HG03378 (cell line): Measurements from ENCODE around the gene TRIM33.
"Not testable (repeated sequence)": the region's sequence is repeated elsewhere in the genome, so short reads cannot be mapped to it uniquely, and the experiment has no call there.

Source experiments
- ATAC-seq: cut with Tn5 transposase; IDR thresholded peaks from one replicate; pipeline ENCODE4 v1.9.1; 2021; ENCODE audit warnings: mild to moderate bottlenecking, moderate library complexity; ENCODE audit not compliant: unreplicated experiment

The TRIM33 gene

DNA sequence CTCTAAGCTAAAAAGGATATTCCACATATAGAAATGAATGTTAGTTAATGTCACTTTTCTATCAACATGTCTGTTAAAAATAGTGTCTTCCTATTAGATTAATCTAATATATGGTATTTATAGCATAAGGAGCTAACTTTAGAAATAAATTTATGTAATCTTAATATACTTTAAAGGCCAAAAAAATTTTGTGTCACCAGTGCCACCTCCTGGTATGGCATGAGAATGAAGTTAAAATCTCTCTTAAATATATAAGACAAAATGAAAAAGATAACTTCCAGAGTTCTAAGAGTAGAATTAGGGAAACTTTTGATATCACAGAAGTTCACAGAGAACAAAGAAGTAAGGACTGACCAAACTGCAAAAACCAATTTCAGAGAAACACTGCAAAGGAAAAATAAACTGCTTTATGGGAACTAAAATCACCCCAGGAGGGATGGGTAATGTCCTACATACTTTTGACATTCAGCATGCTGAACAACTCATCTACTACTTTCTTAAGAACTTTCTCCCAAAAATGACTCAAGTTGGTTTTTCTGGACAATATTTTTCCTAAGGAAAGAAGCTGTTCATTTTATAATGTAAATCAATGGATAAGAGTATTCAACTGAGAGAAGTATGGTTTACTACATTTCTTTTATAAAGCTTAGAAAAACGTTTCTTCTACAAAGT is 82.8 kb downstream of the TRIM33 start:
- no peak for ATAC-seq

DNA sequence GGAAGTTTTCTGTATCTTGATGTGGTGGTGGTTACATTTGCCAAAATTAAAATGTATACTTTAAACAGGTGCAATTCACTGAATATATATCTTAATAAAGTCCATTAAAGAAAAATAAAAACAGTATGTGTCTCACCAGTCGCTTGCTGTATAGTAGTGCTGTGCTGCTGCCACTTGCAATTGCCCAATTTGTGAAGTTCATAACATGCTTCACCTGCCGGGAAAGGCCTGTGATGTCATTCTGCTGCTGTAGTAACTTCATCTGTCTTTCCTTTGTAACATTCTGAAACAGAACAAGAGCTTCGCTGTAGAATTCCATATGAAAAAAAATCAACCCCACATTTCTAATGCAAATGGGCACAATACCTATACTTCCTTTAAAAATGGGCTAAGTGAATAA is 83.4 kb downstream of the TRIM33 start:
- no peak for ATAC-seq

DNA sequence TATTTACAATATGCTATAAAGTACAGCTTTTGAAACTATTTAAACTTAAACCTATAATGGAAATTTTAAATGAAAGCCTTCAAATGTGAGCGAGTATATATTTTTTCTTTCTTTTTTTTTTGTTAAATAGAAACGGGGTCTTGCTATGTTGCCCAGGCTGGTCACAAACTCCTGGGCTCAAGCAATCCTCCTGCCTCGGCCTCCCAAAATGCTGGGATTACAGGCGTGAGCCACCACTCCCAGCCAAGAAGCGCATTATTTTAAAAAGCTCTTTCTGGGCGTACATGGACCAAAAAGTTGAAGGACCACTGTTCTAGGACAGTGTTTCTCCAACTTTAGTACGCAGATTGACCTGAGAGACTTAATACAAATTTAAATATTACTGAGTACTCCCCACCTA is 87.5 kb downstream of the TRIM33 start:
- no peak for ATAC-seq

DNA sequence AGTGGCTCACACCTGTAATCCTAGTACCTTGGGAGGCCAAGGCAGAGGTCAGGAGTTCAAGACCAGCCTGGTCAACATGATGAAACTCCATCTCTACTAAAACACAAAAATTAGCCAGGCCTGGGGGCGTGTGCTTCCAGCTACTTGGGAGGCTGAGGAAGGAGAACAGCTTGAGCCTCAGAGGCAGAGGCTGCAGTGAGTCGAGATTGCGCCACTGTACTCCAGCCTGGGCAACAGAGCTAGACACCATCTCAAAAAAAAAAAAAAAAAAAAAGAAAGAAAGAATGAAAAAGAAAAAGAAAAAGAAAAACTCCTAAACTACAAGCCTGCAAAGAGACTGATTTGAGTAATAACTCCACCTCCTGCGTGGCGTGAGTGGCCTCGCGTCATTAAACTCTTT is 92.1 kb downstream of the TRIM33 start:
- not testable (repeated sequence) for ATAC-seq

DNA sequence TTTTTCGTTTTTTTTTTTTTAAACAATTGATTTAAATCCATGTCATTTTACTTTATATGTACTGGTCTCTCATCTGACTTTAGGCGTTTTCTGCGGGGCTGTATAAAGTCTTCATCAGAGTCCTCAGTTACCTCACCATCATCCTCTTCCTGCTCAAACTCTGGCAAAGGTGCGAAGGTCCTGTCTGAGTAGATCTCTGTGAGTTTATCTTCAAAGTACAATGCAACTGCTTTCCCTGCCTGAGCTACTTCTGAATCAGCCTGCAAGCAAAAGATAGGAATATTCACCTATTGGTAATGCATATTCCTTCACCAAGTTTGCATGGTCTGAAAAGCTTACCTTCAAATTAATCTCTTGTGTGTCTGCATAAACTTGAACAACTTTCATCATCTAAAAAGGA is 113.4 kb downstream of the TRIM33 start:
- ATAC-seq, result no peak

DNA sequence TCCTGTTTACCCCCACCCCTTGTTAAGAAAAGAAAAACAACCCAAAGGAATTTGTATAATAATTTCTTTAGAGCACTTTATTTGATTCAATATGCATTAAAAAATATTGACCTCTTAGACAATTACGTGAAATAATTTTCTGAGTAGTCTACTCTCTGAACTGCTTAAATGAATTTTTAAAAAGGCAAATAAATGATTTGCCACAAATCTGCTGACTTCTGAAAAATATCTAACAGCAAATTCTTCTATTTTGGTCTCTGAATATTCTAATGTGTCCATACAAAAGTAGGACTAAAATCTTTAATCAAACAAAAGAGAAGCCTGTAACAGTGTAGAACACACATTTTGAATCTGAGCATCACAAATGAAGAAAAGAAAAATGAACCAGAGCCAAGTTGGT is 115.1 kb downstream of the TRIM33 start:
- no peak for ATAC-seq

DNA sequence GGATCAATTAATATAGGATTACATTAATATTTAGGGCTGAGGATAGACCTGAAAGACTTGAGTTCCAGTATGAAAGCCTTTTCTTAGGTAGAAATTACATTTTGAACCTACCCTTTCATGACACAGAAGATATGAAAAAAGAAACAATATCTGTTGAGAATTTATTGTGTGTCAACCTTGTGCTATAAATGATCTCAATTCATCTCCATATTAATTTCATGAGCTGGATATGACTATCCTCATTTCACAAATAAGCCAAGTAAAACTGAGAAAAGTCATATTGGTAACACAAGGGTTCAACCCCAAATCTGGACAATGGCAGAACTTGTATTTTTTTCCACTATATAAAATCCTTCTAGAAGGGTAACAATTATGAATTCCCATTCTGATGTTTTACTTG is 120.0 kb downstream of the TRIM33 start:
- ATAC-seq, result no peak

DNA sequence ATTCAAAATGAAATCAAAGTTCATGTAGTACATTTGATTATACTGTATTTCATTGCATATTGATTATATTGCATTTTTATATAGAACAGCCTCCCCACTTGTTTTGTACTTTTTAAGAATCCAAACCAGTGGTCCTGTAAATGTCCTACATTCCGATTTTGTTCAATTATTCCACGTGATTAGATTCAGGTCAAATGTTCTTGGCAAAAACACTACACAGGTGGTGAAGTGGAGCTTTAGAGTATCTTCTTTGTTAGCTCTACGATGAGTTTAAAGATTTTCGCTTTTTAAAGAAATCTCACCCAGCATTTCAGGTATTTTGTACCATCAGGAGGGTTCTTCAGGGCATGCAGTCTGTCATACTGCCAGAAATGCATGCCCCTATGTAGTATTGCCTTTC is 120.6 kb downstream of the TRIM33 start:
- no peak for ATAC-seq

DNA sequence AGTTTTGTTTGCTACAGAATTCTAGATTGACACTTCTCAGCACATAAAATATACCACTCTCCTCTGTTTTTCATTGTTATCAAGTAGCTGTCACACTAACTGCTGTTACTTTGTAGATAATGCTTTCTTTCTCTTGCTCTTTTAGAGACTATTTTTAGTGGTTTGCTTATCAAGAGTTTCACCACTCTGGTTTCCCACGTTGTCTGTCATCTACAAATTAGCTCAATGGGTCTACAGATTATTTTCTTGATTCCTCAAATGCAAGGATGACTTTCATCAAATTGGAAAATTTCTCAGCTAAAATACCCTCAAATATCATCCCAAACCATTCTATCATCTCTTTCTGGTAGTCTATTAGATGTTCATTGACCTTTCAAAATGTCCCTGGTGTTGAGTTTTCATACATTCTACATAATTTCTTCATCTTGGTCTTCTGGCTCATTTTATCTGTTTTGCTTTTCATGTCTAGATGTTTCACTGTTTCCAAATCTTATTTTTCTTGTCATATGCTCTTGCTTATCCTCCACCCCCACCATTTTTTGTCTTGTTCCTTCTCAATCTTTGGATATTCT is 122.5 kb downstream of the TRIM33 start:
- ATAC-seq, result no peak

DNA sequence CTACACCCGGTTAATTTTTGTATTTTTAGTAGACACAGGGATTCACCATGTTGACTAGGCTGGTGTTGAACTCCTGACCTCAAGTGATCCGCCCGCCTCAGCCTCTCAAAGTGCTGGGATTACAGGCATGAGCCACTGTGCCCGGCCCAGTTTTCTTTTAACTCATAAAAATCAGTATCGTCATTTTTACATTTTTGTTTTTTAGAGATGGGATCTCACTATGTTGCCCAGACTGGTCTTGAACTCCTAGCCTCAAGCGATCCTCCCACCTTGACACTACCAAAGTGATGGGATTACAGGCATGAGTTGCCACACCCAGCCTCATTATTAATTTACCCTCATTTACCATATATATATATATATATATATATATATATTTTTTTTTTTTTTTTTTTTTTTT is 123.4 kb downstream of the TRIM33 start:
- not testable (repeated sequence) for ATAC-seq

DNA sequence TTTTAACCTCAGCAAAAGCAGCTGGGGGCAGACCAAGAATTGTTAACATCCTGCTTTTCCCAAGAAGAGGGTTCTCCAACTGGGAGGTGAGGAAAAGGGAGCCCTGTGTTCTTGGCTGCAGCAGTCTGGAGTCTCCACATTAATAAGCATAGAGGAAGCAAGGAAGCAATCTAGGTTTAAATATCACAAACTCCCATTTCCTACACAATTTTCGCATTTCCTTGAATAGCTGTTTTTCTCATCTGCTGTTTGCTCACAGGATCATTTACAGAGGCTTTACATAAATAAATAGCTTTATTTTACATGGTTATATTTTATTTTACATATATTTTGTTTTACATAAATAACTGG is 124.0 kb downstream of the TRIM33 start:
- ATAC-seq, result no peak

DNA sequence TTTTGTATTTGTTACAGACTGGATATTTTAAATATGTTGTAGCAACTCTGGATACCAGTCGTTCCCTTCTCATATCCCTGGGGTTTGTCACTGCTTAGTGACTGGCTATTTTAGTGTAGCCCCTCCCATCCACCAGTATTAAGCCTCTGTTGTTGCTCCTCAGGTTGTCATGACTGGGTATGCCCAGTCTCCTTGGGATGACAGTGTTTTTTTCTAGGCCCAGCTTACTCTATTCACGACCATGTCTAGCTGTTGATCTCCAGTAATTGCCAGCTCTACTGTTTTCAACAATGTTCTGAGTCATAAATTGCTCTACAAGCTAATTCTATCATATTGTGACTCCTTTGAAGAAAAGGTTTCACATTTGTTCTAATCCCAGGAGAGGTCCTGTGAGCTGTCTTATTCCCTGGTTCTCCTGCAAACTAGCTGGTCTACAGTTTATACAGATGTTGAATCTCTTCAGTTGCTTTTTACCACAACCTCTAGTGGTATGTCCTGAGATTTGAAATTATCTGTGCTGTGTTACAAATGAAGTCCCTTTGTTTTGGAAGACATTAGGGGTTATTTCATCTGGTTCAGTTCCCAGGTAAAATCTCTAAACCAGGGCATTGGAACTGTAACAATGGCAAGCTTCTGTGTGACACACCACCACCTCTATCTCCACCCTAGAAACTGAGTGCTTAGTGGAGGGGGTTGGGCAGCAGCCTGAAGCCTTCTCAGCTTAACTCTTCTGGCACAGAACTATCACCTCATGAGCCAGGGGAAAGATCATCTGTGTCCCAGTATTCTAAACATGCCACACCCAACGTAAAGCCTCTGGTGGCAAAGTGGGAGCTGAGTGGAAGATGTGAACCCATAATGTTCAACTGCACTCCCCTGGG is 124.6 kb downstream of the TRIM33 start:
- no peak for ATAC-seq

DNA sequence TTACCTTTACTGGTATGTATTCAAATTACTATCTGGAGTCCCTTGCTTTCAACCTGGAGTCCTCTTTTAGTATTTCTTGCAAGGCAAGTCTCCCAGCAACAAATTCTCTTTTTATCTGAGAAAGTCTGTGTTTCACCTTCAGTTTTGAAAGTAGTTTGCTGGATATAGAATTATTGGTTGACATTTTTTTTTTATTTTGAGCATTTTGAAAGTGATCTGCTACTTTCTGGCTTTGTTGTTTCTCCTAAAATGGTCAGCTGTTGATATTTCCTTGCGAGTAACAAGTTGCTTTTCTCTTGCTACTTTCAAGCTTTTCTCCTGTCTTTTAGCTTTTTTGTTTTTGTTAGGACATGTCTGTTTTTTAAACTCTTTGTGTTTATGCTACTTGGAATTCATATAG is 126.1 kb downstream of the TRIM33 start:
- no peak for ATAC-seq

DNA sequence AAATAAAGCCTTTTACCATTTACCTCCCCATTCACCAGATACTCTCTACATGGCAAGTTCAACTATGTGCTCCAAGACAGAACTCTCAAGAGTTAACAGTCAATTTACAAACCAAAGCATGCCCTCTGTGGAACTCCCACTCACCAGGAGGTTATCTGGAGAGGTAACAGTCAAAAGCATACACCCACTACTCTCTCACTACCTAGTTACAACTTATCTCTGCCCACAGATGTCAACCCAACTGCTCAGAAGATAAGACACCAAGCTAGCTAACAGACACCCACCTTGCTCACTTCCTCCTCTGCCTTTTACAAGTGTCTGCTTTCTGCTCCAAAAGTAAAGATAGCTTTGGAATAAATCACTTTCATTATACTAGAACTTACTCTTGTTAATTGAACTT is 131.0 kb downstream of the TRIM33 start:
- no peak for ATAC-seq

DNA sequence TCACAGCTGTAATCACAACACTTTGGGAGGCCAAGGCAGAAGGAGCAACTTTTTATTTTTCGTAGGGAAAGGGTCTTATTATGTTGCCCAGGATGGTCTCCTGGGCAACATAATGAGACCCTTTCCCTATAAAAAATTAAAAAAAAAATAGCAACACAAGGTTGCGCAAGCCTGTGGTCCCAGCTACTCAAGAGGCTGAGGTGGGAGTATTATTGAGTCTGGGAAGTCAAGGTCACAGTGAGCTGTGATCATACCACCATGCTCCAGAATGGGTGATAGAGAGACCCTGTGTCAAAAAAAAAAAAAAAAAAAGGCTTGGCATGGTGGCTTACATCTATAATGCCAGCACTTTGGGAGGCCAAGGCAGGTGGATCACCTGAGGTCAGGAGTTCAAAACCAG is 131.6 kb downstream of the TRIM33 start:
- ATAC-seq, result no peak

DNA sequence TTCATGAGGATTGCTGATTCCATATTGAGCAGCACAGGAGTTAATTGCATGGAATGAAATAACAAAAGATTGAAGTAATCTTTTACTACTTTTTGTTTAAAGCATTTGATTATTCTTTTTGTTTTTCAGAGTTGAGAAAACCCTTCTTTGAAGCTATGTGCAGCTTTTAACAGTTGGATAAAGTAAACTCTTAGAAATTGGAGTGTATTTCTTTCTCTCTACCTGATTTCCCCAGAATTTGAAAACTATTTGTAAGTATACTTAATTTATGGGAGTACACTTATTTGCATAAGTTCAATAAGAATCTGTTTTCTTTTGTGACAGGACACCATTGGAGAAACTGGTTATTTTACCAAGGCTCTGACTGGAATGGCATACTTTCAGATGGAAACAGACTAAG is 133.6 kb downstream of the TRIM33 start:
- ATAC-seq, result no peak

DNA sequence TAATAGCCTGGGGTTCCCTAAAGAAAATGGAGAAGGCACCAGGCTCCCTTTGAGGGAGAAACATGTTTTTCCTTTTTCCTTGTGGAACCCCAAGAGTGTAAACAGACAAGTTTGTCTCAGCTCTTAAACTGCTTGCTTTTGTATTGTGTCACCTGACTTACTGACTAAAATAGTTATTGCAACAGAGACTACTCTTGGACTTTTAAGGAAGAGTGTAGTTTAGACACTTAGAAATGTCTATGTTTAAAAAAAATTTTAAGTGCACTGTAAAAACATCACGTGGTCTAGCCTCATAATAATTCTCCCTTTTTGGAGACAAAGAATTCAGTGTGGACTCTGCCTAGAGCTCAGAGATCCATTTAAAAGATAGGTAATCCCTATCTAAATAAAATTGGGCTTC is 141.1 kb downstream of the TRIM33 start:
- ATAC-seq, result no peak

DNA sequence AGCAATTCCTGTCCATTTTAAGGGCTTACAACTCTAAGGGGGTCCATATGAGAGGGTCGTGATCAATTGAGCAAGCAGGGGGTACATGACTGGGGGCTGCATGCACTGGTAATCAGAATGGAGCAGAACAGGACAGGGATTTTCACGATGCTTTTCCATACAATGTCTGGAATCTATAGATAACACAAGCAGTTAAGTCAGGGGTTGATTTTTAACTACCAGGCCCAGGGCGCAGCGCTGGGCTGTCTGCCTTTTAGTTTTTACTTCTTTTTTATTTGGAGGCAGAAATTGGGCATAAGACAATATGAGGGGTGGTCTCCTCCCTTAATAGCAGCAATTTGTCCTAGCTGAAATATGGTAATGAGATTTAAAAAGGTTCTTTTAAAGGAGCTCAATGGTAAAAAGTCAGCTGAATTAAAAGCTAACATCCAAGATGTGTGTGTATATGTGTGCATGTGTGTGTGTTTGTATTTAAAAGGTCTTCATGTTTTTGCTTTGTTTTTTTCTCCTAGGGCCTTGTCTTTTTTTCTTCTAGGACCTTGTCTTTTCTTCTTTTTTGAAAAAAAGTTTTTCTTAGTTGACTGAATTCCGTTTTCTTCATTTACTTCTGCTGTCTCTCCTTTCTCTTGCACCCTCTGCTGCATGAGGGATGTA is 141.6 kb downstream of the TRIM33 start:
- not testable (repeated sequence) for ATAC-seq

DNA sequence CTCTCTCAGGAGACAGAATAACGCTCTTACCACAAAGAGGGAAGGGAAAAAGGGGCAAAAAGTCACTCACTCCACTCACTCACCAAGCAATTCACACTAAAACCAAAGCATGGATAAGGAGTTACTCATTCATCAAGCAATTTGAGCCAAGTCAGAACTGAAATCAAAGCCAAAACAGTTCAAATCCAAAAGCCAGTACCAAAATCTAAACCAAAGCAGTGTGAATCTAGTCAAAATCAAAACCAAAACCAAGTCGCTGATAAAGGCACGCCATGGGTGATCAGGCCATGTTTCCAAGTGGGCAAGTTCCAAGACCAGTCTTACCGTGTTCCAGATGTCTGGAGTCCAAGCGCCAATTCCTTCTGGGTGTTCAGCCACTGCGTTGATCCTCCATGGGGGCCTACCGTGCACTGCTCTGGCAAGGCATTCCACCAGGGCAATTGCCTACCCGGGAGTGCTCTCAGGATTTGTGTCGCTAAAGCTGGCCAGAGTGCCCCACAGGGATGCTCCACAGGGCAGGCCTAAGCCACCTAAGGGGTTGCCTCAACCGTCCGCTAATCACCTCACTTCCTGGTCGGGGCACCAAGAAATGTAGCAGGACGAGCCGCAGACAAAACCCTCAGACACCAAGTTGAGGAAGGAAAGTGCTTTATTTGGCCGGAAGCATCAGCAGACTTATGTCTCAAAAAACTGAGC is 142.3 kb downstream of the TRIM33 start:
- no peak for ATAC-seq

DNA sequence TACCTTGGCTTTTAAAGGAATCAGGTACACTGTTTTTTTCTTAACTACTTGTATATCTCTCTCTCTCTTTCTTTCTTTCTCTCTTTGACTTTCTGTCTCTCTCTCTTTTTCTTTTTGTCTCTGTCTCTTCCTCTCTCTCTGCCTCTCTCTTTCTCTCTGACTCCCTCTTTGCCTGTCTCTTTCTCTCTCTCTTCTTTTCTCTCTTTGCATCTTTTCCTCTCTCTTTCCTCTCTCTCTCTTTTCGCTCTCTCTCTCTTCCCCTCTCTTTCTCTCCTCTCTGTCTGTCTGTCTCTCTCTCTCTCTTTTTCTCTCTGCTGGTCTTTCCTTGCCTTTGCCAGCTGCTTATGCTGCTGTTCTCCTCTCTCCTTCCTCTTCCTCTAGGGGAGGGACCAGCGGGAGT is 143.2 kb downstream of the TRIM33 start:
- no peak for ATAC-seq

DNA sequence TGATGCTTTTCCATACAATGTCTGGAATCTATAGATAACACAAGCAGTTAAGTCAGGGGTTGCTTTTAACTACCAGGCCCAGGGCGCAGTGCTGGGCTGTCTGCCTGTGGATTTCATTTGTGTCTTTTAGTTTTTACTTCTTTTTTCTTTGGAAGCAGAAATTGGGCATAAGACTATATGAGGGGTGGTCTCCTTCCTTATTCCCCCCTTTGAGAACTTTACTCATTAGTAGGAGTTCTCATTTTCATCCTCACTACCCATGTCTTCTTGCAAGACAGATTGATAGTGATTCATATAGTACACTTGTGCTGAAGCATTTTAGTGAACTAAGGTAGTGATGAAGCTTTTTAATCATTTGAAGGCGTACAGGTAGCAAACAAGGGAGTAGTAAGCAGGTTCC is 147.8 kb downstream of the TRIM33 start:
- ATAC-seq, result not testable (repeated sequence)
